Testis (tissue), 2 donors: ENCODE results near the gene EXOC3L1.

Source experiments
- CTCF ChIP-seq, 3 experiments: fragments of 450-650 bp in 2 of 3; fragments of 200-600 bp in 1 of 3; sonication (generic) in 1 of 3; IDR thresholded peaks; one replicate each; pipeline ENCODE4 v1.5.1; 2016 to 2019; ENCODE audit warnings: antibody characterized with exemption in 3 of 3, mild to moderate bottlenecking in 2 of 3, moderate library complexity in 1 of 3
- POLR2A ChIP-seq: fragments of 450-650 bp; IDR thresholded peaks from one replicate; pipeline ENCODE4 v1.6.1; 2017; ENCODE audit warnings: antibody characterized with exemption, mild to moderate bottlenecking, moderate library complexity

- TF ChIP-seq CTCF (IDR thresholded peaks at IDR 0.05) (no peak), POLR2A (no peak)
These were observed 1.1 kb downstream of the EXOC3L1 start for GRCh38 chr16:67188798-67189197.
